Adipocyte (in vitro differentiated cells): ENCODE measurements around the gene IL9.

Experiments
- DNase-seq: peaks from one replicate; pipeline ENCODE4 v3.0.0-alpha.2; 2015; ENCODE audit warnings: low read depth
- H3K27me3 ChIP-seq: replicated peaks from 2 replicates; pipeline ENCODE4 v1.7.0; 2013; ENCODE audit warnings: mild to moderate bottlenecking, low read length, moderate library complexity; ENCODE audit not compliant: control insufficient read depth, insufficient read depth
- H3K36me3 ChIP-seq: 2 replicates; pipeline ENCODE4 v1.7.0; 2013; ENCODE audit warnings: low read length, mild to moderate bottlenecking, moderate library complexity; ENCODE audit not compliant: control insufficient read depth, insufficient read depth, severe bottlenecking
- H3K4me1 ChIP-seq: 2 replicates; pipeline ENCODE4 v1.7.0; 2013; ENCODE audit warnings: mild to moderate bottlenecking, low read length, moderate library complexity; ENCODE audit not compliant: control insufficient read depth, insufficient read depth
- H3K4me3 ChIP-seq: 2 replicates; pipeline ENCODE4 v1.7.0; 2013; ENCODE audit warnings: mild to moderate bottlenecking, low read length, moderate library complexity
- H3K9ac ChIP-seq: 2 replicates; pipeline ENCODE4 v1.7.0; 2013; ENCODE audit warnings: mild to moderate bottlenecking, low read length, moderate library complexity
- H3K9me3 ChIP-seq: 2 replicates; pipeline ENCODE4 v1.7.0; 2013; ENCODE audit warnings: mild to moderate bottlenecking, low read length, moderate library complexity; ENCODE audit not compliant: control insufficient read depth

IL9 gene

DNA sequence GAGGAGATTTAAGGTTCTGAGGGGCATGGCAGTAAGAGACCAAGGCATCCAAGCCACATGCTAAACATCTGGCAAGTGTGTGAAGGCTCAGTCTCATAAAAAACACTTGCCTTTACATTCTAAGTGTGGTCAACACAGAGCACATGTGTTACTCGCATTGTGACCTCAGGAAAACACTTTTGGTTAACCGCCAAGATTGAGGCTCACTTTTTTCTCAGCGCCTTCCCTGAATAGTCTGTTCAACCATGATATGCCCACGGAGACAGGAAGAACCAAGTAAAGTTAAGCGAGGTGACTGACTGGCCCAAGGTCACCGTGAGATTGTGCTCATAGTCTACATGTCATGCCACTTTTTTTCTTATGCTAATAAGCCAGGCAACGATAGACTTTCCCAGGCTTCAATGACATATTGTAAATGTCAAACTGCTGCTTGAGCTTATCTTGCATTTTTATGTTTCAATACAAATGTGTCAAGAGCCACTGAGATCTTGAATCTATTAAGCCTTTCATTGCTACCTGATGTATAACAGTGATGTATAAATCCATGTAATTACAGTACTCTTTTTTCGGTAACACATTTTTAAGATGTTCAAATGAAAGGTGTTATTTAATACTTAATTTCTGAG lies 21.1 kb upstream of the IL9 start:
- Histone ChIP-seq H3K27me3 (peaks cover 8% of the 10 kb centered on the region), H3K4me3 (no peak overlapping the region), H3K4me1 (peaks cover 11% of the 10 kb centered on the region), H3K9ac (no peak overlapping the region), H3K9me3 (no peaks in the 10 kb centered on the region), H3K36me3 (no peaks in the 10 kb centered on the region)
- no peak for DNase-seq

DNA sequence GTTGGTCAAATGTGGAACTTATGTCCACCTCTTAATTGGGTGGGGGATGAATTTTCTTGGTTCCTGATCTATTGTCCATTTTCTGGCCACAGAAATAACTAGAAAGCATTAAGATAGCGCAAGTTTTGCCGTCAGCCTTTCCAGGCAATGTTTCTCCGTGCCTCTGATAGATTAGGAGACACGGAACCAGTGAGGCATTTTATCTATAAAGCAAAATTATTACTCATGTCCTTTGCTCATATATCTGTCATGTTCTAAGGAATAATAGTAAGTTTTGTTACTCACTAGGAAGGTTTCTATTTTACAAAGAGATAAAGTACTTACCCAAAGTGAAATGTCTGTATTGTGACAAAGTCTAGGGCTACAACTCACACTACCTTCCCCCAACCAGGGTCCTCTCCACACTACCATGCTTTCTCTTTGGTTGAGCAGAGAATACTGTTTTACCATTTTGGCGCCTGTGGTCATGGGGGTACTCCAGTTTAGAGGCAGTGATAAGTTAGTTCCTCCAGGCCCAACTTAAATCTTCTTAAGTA lies 19.9 kb upstream of the IL9 start:
- no peak for DNase-seq
- Histone ChIP-seq H3K36me3 (no peaks in the 10 kb centered on the region), H3K4me1 (no peaks in the 10 kb centered on the region), H3K9ac (no peak overlapping the region), H3K4me3 (no peak overlapping the region), H3K27me3 (peaks cover 15% of the 10 kb centered on the region), H3K9me3 (no peaks in the 10 kb centered on the region)

DNA sequence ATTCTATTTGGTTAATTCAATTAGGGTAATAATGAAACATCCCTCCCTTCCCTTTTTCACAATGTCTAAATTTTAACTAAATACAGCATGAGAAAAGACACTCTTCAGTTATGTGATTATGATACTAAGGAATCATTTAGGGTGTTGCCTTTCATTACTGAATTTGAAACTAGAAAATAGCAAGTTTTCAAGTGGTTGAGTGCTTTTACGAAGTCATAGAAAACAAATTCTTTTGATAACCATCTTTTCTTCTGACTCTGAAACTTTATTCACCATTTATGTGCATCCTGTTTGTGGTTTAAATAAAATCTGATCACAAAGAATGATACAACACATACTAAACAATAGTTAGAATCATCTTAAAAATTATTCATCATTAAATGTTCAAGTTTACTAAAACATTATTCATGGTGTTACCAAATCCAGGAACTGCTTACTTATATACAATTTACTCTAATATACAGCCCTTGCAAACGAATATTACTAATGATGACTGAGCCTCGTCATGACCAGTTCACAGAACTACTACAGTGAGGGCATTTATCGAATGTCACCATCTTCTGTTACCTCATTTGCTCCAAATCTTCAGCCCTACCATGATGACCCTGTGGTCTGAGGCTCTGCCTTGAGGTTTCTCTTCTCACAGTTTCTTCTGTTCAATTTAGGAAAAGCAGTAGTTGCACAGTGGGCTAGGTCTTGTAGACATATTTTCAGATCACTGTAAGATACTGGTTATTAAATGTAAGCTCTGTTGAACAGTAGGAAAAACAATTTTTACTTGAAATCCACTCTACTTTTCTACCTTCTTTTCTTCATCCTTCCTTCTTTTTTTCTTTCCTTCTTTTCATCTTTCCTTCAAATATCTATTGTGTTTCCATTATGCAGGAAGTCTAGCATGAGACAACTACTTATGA lies 18.3 kb upstream of the IL9 start:
- Histone ChIP-seq H3K4me1 (no peaks in the 10 kb centered on the region), H3K9ac (no peak overlapping the region), H3K9me3 (no peaks in the 10 kb centered on the region), H3K36me3 (no peaks in the 10 kb centered on the region), H3K27me3 (peaks cover 15% of the 10 kb centered on the region), H3K4me3 (no peak overlapping the region)
- no peak for DNase-seq

DNA sequence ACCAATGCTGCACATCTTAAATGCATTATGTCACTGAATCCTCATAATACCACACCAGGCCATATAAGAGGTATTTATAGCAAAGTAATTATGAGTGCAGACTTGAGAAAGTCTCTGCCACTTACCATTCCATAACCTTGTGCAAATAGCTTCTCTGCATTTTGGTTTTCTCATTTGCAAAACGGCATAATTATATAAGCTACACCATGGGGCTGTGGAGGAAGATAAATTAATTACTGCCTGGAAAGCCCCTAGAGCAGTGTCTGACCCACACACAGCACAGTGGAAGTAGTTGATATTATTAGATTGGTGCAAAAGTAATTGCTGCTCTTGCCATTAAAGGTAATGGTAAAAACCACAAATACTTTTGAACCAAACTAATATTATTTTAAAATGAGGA lies 9.5 kb upstream of the IL9 start:
- Histone ChIP-seq H3K4me3 (no peak overlapping the region), H3K36me3 (no peaks in the 10 kb centered on the region), H3K9ac (no peak overlapping the region), H3K27me3 (peaks cover 4% of the 10 kb centered on the region), H3K4me1 (no peaks in the 10 kb centered on the region), H3K9me3 (no peaks in the 10 kb centered on the region)
- no peak for DNase-seq

DNA sequence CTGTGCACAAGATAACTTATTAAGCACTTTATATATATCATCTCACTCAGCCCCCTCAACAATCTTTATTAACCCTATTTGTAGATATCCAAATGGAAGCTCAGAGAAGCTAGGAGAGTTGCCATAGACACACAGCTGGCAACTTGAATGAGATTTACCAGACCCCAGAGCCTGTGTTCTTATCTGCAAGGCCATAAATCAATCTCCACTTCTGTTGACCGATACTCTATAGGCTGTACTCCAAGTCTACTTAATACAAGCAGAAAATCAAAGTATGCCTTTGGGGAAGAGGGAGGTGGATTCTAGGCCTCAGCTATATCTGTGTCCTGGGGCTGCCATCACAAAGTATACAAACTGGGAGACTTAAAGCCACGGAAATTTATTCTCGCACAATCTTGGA lies 6.0 kb upstream of the IL9 start:
- Histone ChIP-seq H3K4me3 (no peak overlapping the region), H3K36me3 (no peaks in the 10 kb centered on the region), H3K27me3 (peaks cover 12% of the 10 kb centered on the region), H3K9me3 (peaks cover 6% of the 10 kb centered on the region), H3K9ac (no peak overlapping the region), H3K4me1 (no peaks in the 10 kb centered on the region)
- DNase-seq, result no peak

DNA sequence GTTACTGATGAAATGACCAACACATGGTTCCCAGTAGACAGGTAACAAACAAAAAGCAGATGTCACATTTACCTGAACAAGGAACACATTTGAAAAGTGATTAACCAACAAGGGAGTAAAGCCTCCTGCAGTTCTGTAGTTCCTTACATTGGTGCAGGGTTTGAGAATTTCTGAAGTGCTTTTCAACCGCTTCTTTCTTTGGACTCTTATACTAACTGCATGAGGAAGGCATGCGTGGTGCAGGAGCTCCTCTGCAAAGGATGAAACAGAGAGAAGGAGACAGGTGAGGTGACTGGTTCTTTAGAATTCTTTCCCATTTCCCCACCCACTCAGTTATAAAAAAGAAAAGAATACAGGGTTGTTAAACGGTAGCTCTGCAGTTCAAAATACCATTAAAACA lies 4.6 kb upstream of the IL9 start:
- H3K27me3 ChIP-seq, result peaks cover 15% of the 10 kb centered on the region

DNA sequence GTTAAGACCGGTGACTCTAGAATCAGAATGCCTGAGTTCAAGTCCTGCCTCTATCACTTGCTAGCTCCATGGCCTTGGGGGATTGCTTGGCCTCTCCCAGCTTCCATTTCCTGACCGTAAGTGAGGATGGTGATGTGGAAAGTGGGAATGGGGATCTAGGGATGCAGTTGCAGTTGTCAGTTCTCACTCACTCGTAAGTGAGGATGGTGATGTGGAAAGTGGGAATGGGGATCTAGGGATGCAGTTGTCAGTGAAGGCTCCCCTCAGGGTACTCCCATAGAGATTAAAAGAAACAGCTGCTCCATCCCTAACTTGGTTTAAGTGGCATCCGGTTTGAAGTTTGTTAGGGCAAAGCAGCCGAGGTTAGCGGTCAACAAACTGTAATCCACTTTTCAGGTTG lies 3.0 kb upstream of the IL9 start:
- Histone ChIP-seq H3K4me1 (no peaks in the 10 kb centered on the region), H3K36me3 (no peaks in the 10 kb centered on the region), H3K4me3 (no peak overlapping the region), H3K9me3 (peaks cover 6% of the 10 kb centered on the region), H3K9ac (no peak overlapping the region), H3K27me3 (peaks cover 18% of the 10 kb centered on the region)
- DNase-seq, result no peak

More for the DNA sequence above, 4.6 kb upstream of the IL9 start:
- no peak for DNase-seq
- no peak overlapping the region for H3K9ac ChIP-seq
- H3K4me1 ChIP-seq, result no peaks in the 10 kb centered on the region
- H3K36me3 ChIP-seq, result no peaks in the 10 kb centered on the region
- no peak overlapping the region for H3K4me3 ChIP-seq
- peaks cover 6% of the 10 kb centered on the region for H3K9me3 ChIP-seq

DNA sequence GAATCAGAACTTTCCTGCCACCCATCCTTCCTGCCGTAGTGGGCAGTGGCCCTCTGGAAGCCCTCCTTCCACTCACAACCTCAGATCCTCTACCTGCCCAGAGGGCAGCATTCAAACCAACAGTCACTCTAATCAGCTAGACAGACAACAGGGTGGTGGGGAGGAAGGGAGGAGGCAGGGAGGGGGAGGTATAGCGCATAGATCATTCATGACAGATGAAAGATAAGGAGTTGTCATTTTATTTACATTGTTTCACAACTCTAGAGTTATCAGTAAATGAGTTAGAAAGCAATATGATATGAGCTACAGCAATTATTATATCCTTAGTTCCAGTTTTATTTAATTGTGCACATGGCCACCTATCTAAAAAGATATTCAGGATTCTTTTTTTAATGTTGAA lies 852 bp downstream of the IL9 start:
- Histone ChIP-seq H3K4me1 (no peaks in the 10 kb centered on the region), H3K4me3 (no peak overlapping the region), H3K9me3 (peaks cover 6% of the 10 kb centered on the region), H3K9ac (no peak overlapping the region), H3K36me3 (no peaks in the 10 kb centered on the region), H3K27me3 (peaks cover 12% of the 10 kb centered on the region)
- DNase-seq, result no peak

DNA sequence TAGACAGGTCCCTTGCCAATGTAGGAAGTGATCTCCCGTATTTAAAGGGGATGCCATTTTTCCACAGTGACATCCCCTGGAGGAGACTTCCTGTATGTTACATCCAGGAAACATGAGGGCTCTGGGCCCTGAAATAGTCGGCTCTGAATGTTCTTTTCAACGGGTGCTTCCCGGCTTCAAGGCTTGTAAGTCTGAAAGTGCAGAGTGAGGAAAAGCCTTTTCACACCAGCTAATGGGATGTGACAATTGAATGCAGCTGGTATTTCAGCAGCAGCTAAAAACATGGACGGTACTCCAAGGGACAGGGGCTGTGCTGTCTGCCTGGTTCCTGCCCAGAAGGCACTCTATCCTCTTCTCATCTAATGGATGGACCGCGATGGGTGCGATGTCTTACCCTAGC lies 1.4 kb downstream of the IL9 start:
- Histone ChIP-seq H3K9me3 (peaks cover 6% of the 10 kb centered on the region), H3K4me1 (no peaks in the 10 kb centered on the region), H3K4me3 (no peak overlapping the region), H3K9ac (no peak overlapping the region), H3K27me3 (peaks cover 12% of the 10 kb centered on the region), H3K36me3 (no peaks in the 10 kb centered on the region)
- DNase-seq, result no peak

DNA sequence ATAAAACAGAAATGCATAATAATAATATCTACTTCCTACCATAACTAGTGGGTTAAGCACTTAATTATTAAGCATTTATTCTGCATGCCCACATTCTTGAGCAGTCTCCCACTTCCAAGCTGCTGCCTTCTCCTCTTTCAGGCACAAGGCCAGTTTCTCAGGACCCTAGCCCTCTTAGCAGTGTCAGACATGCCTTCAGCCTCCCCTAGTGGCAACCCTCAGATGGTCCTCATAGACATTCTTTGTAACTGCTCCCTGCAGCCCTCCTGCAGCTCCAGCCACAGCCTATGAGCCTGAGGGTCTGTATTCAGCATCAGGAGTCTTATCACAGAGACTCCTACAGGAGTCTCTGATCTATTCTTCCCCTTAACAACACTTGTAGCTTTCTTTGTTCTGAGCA lies 3.9 kb downstream of the IL9 start:
- H3K4me3 ChIP-seq, result no peak overlapping the region
- DNase-seq, result no peak
- no peaks in the 10 kb centered on the region for H3K9me3 ChIP-seq
- H3K36me3 ChIP-seq, result no peaks in the 10 kb centered on the region
- H3K9ac ChIP-seq, result no peak overlapping the region
- peaks cover 6% of the 10 kb centered on the region for H3K27me3 ChIP-seq
- no peaks in the 10 kb centered on the region for H3K4me1 ChIP-seq

DNA sequence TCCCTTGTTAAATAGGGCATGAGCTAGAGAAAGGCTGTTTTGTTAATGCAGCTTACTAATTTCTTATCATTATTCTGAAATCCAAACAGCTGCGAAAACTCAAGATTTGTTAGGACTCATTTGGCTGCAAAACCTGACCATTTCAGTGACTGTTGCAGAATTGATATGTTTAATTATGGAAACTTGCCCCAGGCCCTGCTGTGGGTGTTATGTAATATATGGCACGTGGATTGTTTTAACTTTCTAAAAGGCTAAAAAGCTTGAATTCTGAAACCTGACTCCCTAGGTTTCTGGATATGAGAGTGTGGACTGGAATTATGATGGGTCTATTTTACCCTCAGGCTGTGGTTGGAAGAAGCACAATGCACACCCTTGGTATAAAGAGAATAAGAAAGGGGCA lies 4.4 kb downstream of the IL9 start:
- Histone ChIP-seq H3K4me1 (no peaks in the 10 kb centered on the region), H3K4me3 (no peak overlapping the region), H3K27me3 (peaks cover 6% of the 10 kb centered on the region), H3K9ac (no peak overlapping the region), H3K36me3 (no peaks in the 10 kb centered on the region), H3K9me3 (no peaks in the 10 kb centered on the region)
- DNase-seq, result peak; percentile 16
